Measurements from ENCODE around the gene CACNA1D.

The CACNA1D gene

GRCh38 chr3:53803816-53804695 is 309.6 kb downstream of the CACNA1D start:
- no peak for DNase-seq (ENCODE audit: low read depth in 2 of 2, low spot score in 1 of 2)

GRCh38 chr3:53804697-53805462 is 310.5 kb downstream of the CACNA1D start:
- DNase-seq (ENCODE audit: low read depth in 2 of 2, low spot score in 1 of 2), result no peak

DNA sequence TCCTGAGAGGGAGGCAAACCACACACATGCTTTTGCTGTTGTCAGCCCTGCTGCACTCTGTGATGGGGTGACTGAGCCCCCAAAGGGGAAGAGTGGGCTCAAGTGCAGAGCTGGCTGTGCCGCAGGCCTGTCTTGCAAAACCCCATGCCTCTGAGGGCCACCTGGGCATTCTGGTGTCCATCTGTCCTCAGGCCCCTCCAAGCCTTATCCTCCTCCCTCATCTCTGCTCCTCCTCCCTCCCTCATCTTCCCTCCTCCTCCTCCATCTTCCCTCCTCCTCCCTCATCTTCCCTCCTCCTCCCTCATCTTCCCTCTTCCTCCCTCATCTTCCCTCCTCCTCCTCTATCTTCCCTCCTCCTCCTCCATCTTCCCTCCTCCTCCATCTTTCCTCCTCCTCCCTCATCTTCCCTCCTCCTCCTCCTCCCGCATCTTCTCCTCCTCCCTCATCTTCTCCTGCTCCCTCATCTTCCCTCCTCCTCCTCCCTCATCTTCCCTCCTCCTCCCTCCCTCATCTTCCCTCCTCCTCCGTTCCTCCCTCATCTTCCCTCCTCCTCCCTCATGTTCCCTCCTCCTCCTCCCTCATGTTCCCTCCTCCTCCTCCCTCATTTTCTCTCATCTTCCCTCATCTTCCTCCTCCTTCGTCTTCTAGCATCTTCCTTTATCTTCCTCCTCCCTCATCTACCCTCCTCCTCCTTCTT is 311.2 kb downstream of the CACNA1D start:
- no peak for DNase-seq (ENCODE audit: low read depth in 2 of 2, low spot score in 1 of 2)

DNA sequence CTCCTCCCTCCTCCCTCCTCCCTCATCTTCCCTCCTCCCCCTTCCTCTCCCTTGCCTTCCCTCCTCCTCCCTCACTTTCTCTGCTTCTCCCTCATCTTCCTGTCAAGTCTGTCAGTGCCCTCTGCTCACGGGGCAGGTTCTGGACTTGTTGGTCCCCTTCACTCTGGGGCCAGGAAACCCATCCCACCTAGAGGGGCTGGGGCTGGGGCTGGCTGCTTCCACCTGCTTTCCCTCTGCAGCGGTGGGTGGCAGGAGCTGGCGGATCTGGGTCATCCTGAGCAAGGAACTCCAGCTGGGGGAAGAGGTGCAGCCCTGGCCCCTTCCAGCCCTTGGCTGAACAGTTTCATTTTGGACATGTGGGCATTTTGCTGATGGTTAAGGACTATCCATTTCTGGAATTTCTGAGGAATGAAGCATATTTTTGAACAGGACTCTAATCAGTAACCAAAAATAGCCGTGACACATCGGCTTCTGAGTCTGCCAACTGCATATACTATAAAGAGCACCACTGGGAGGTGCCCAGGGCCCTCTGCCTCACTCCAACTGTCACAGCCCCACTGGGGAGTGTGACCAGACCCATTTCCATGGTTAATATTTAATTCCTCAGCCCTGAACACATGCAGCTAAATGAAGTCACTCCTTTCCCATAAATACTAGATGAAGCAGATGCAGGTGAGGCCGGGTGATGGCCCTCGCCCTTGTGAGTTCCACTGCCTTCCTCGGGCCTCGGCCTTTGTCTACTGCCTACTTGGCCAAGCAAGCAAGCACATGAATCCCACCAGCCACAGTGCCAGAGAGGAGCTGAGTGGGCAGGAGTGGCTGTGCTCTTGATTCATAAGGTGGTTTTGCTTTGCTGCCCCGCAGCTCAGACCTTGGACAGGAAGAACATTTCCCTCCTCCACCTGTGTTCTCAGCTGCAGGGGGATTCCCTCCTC is 312.0 kb downstream of the CACNA1D start:
- DNase-seq (ENCODE audit: low read depth in 2 of 2, low spot score in 1 of 2), result no peak

DNA sequence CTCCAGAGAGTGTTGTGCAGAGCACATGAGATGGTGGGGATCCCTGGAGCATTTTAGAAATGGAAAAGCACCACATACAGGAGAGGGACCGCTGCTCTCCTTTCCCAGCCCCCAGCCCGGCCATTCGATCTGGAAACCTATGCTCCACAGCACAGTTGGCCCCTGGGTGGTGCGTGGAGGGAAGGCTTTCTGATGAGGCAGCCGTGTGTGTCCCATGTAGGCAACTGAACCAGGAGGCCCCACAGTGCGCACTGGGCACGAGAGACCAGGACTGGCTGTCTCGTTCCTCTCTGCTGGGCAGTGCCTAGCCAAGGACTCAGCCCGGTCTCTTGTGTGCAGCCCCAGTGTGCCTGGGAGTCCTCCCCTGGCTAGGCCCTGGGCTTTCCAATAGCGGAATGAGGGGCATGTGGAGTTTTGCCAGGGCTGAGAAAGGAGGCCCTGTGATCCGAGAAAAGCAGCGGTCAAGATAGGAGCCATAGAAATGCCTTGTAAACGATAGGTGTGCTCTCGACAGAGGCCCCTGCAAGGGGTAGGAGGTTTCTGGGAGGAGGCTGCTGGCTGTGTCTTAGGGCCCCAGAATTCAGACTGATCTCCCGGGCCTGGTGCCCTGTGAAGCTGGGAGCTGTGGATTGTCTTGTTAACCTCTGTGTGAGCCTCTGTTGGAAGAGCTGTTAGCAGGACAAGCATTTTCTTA is 312.9 kb downstream of the CACNA1D start:
- no peak for DNase-seq (ENCODE audit: low read depth in 2 of 2, low spot score in 1 of 2)

GRCh38 chr3:53808496-53808895 is 314.1 kb downstream of the CACNA1D start:
- no peak for DNase-seq (ENCODE audit: low read depth in 2 of 2, low spot score in 1 of 2)

- DNase-seq (ENCODE audit: low read depth in 2 of 2, low spot score in 1 of 2), result no peak
Measured at GRCh38 chr3:53809267-53809666, 314.9 kb downstream of the CACNA1D start.

GRCh38 chr3:53809764-53810400 is 315.5 kb downstream of the CACNA1D start:
- DNase-seq (ENCODE audit: low read depth in 2 of 2, low spot score in 1 of 2), result no peak

DNA sequence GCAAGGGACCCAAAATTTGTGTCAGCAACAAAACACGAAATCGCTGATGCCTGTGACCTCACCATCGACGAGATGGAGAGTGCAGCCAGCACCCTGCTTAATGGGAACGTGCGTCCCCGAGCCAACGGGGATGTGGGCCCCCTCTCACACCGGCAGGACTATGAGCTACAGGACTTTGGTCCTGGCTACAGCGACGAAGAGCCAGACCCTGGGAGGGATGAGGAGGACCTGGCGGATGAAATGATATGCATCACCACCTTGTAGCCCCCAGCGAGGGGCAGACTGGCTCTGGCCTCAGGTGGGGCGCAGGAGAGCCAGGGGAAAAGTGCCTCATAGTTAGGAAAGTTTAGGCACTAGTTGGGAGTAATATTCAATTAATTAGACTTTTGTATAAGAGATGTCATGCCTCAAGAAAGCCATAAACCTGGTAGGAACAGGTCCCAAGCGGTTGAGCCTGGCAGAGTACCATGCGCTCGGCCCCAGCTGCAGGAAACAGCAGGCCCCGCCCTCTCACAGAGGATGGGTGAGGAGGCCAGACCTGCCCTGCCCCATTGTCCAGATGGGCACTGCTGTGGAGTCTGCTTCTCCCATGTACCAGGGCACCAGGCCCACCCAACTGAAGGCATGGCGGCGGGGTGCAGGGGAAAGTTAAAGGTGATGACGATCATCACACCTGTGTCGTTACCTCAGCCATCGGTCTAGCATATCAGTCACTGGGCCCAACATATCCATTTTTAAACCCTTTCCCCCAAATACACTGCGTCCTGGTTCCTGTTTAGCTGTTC is 316.9 kb downstream of the CACNA1D start:
- no peak for DNase-seq (ENCODE audit: low read depth in 2 of 2, low spot score in 1 of 2)

DNA sequence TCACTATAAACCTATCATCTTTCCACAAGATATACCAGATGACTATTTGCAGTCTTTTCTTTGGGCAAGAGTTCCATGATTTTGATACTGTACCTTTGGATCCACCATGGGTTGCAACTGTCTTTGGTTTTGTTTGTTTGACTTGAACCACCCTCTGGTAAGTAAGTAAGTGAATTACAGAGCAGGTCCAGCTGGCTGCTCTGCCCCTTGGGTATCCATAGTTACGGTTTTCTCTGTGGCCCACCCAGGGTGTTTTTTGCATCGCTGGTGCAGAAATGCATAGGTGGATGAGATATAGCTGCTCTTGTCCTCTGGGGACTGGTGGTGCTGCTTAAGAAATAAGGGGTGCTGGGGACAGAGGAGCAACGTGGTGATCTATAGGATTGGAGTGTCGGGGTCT is 318.0 kb downstream of the CACNA1D start:
- DNase-seq (ENCODE audit: low read depth in 2 of 2, low spot score in 1 of 2), result no peak

DNA sequence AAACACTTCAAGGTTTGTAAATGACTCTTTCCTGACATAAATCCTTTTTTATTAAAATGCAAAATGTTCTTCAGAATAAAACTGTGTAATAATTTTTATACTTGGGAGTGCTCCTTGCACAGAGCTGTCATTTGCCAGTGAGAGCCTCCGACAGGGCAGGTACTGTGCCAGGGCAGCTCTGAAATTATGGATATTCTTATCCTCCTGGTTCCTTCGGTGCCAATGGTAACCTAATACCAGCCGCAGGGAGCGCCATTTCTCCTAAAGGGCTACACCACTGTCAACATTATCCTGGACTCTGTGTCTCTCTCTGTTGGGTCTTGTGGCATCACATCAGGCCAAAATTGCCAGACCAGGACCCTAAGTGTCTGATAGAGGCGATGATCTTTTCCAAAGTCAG is 318.8 kb downstream of the CACNA1D start:
- no peak for DNase-seq (ENCODE audit: low read depth in 2 of 2, low spot score in 1 of 2)

GRCh38 chr3:53813876-53814275 is 319.5 kb downstream of the CACNA1D start:
- no peak for DNase-seq (ENCODE audit: low read depth in 2 of 2, low spot score in 1 of 2)

GRCh38 chr3:53815067-53815466 is 320.7 kb downstream of the CACNA1D start:
- DNase-seq (ENCODE audit: low read depth in 2 of 2, low spot score in 1 of 2), result no peak

DNA sequence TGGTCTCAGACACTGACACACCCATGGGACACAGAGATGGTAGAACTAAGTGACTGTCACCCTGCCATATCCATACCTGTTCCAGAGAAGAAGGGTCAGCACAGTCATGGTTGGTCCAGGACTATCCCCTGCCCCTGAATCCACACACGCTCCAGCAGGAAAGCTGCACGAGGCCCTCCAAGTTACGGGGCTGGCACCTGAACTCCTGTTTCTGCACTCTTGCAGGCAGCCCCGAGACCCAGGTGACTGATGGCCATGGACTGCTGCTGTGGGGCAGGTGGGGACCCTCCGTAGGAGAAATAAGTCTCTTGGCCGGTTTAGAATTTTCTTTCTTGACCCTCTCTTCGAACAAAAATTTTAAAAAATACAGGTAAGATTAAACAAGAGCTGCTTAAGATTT is 321.2 kb downstream of the CACNA1D start:
- no peak for DNase-seq (ENCODE audit: low read depth in 2 of 2, low spot score in 1 of 2)

DNA sequence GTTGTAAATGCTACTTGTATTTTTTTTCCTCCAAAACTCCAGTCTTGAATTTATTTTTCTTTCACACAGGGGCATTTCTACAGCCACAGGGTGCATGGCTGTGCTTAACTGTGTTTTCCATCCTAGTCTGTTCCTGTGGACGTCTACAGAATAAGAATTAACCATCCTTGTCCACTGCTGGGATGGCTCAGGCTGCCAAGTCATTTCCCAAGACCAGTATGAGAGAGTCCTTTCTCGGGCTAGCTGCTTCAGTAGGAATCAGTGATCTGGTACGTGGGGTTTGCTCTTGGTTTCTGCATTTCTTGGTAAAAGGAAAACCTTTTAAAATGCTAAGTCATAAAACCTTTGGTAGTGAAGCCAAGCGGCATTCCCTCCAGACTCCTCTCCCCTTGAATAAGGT is 322.0 kb downstream of the CACNA1D start:
- no peak for DNase-seq (ENCODE audit: low read depth in 2 of 2, low spot score in 1 of 2)

- no peak for DNase-seq (ENCODE audit: low read depth in 2 of 2, low spot score in 1 of 2)
Measured at GRCh38 chr3:53817211-53817610, 322.8 kb downstream of the CACNA1D start.

GRCh38 chr3:53817809-53818208 is 323.4 kb downstream of the CACNA1D start:
- no peak for DNase-seq (ENCODE audit: low read depth in 2 of 2, low spot score in 1 of 2)

DNA sequence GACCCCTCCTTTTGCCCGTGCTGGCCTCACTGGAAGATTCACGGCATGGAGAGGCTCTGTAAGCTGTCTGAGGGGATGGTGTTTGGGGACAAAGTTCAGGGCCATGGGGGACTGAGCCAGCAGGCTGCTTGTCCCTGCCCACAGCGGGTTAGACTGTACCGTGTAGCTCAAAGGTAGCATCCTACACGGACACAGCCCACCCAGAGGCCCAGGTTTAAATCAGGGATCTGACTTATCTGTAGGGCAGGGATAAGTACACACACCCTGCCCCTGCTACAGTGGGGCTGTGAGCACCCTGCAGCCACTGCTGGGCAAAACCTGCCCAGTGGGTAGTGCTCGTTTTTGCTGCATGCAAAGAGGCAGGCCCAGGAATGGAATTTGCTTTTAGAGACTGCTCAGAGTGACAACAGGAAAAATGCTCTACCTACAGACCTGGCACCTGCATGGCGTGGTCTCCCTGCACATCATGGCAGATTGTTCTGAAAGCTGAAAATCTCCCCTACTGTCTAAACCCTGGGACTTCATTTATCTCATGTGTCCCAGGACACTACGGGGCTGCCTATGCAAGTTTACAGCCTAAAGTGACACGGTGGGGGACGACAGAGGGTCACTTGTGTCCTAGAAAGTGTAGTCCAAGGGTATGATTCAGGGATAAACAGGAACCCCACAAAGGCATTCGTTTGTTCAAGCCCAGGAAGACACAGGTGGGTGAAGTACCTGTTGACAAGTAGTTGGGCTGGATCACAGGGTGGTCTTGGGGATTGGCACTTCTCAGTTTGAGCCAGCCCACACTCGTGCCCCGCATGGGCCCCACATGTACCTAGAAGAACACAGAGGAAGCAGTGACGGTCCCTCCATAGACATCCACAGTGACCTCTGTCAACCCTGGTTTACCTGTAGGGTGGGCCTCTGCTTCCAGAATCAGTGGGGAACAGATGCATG is 324.1 kb downstream of the CACNA1D start:
- no peak for DNase-seq (ENCODE audit: low read depth in 2 of 2, low spot score in 1 of 2)

Data from stimulated activated CD8-positive, alpha-beta memory T cell treated with anti-CD3 and anti-CD28 coated beads, Interleukin-4, amount 100 ng/mL, for 4 hours (primary cell).